CD4-positive, alpha-beta T cell treated with Interleukin-15 for 4 hours (primary cell): ENCODE measurements around the gene MRGPRF.

Experiments
- DNase-seq: peaks from one replicate; pipeline ENCODE4 v3.0.0-alpha.2; 2020; ENCODE audit warnings: low spot score

The MRGPRF gene

GRCh38 chr11:69022260-69022659 lies 9.2 kb upstream of the MRGPRF start:
- no peak for DNase-seq

GRCh38 chr11:69018924-69019323 lies 5.9 kb upstream of the MRGPRF start:
- DNase-seq: no peak

GRCh38 chr11:69017951-69018350 lies 4.9 kb upstream of the MRGPRF start:
- DNase-seq: no peak

GRCh38 chr11:69014898-69015549 lies 2.0 kb upstream of the MRGPRF start:
- no peak for DNase-seq

- DNase-seq: no peak
These were observed 1.2 kb upstream of the MRGPRF start for GRCh38 chr11:69014084-69014851.

- DNase-seq: no peak
These were observed 696 bp downstream of the MRGPRF start for GRCh38 chr11:69012092-69013008.

GRCh38 chr11:69011624-69012091 lies 1.4 kb downstream of the MRGPRF start:
- no peak for DNase-seq

GRCh38 chr11:69010964-69011623 lies 2.0 kb downstream of the MRGPRF start:
- DNase-seq: no peak

- no peak for DNase-seq
These were observed 2.6 kb downstream of the MRGPRF start for GRCh38 chr11:69010361-69010891.

GRCh38 chr11:69009441-69010211 lies 3.4 kb downstream of the MRGPRF start:
- DNase-seq: no peak

- DNase-seq: no peak
These were observed 4.2 kb downstream of the MRGPRF start for GRCh38 chr11:69008737-69009440.

- DNase-seq: no peak
These were observed 5.1 kb downstream of the MRGPRF start for GRCh38 chr11:69007975-69008381.

- DNase-seq: no peak
These were observed 6.2 kb downstream of the MRGPRF start for GRCh38 chr11:69006816-69007215.

- DNase-seq: no peak
These were observed 7.2 kb downstream of the MRGPRF start for GRCh38 chr11:69005631-69006368.

- no peak for DNase-seq
These were observed 7.8 kb downstream of the MRGPRF start for GRCh38 chr11:69005183-69005630.

GRCh38 chr11:69004411-69005182 lies 8.4 kb downstream of the MRGPRF start:
- no peak for DNase-seq

GRCh38 chr11:69003866-69004367 lies 9.1 kb downstream of the MRGPRF start:
- DNase-seq: no peak

GRCh38 chr11:69003301-69003865 lies 9.7 kb downstream of the MRGPRF start:
- DNase-seq: no peak
